NCI-H146 treated with DMSO at 0.1 percent for 48 hours (cell line): ENCODE data around the gene TMEM86A.
A peak's percentile ranks its signal among the peaks of the same experiment; 100 is the strongest.

Experiments
- DNase-seq: peaks from one replicate; lab custom pipeline; 2025; ENCODE audit not compliant: unreplicated experiment; lab: John Stamatoyannopoulos, UW

TMEM86A gene

GRCh38 chr11:18699848-18700261 is 1.3 kb downstream of the TMEM86A start:
- DNase-seq, result no peak

- no peak for DNase-seq
Measured at GRCh38 chr11:18700375-18700774, 1.8 kb downstream of the TMEM86A start.

- DNase-seq, result no peak
Measured at GRCh38 chr11:18700872-18701271, 2.3 kb downstream of the TMEM86A start.

- no peak for DNase-seq
Measured at GRCh38 chr11:18701614-18702216, 3.1 kb downstream of the TMEM86A start.

GRCh38 chr11:18703001-18703763 is 4.6 kb downstream of the TMEM86A start:
- no peak for DNase-seq

GRCh38 chr11:18704045-18704645 is 5.6 kb downstream of the TMEM86A start:
- DNase-seq, result no peak

- no peak for DNase-seq
Measured at GRCh38 chr11:18704698-18705097, 6.1 kb downstream of the TMEM86A start.

DNA sequence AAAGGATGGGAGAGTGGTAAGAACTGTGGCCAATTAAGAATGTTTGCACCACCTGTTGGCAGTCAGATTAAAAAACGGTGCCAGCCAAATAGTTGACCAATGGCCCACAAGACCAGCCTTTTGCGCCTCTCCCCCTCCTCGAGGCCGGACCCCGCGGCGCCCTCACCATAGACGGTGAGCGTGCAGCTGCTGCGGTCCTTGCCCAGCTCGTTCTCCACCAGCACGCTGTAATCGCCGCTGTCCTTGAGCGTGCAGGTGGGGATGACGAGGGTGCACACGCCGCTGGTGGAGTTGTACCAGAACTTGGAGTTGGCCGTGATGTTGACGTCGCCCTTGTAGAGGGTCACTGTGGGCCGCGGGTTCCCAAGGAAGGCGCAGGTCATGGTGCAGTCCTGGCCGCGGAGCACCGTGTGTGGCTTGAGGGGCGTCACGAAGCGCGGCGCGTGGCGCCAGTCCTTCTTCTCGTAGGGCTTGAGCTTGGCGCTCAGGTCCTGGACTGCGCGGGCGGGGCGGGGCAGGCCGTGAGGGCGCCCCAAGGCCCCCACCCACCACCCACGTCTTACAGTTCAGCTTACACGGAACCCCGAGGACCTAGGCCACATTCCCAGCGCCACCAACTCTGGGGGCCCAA is 7.2 kb downstream of the TMEM86A start:
- DNase-seq, result no peak

DNA sequence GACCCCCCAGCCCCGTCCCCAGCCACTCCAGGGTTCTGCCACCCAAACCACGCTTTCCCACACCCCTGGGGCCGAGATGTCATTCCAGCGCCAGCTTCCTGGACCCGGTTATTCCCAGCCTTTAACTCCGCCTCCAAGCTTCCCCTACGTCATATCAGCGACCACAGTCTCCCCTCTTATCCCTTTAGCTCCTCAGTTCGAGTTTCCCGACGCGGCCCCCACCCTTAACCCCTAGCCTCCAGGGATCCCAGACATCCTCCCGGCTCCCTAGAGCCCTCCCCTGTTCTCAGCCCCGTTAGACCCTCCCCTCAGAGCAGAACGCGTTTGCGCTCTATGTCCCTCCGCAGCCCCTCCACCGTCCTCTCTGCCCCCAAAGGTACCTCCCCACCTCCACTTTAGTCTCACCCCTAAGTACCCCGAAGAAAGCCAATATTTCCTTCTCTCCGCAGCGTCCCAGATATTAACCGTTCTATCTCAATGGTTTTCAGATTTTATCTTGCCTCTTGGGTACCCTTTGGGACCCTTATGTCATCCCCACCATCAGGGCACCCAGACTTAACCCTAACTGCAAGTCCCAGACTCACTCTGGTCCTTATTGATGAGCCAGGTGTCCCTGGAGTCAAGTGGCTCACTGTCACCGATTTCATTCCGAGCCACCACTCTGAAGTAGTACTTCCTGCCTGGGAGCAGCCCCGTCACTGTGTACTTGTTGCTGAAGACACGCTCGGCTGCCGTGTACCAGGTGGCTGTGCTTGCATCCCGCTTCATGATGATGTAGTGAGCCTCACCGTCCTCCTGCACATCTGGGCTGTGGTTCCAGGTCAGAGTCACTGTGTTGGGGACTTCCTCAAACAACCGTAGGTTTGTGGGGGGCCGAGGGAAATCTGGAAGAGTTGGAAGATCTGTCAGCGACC is 8.0 kb downstream of the TMEM86A start:
- DNase-seq, result no peak

DNA sequence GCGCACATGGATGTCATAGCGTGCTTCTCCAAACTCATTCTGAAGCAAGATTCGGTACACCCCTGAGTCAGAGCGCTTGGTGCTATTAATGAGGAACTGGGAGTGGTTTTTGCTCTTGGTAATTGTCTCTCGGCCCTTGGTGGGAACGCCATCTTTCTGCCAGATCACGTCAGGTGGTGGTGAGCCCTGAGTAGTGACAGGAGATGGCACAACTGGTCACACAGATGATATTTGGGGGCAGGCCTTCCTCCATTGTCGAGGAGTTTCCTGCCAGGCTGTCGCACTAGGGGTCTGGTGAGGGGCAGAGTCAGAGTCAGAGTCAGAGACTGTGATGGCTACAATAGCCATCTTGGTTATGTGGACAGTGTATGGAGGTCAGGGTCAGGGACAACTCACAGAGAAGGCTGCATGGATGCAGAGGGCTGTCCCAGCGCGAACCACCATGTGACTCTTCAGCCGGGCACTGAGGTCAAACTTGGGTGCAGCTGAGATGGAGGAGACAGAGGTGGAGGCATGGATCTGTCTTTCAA is 9.3 kb downstream of the TMEM86A start:
- DNase-seq, result no peak

- DNase-seq, result no peak
Measured at GRCh38 chr11:18709414-18709813, 10.8 kb downstream of the TMEM86A start.

GRCh38 chr11:18710545-18710944 is 12.0 kb downstream of the TMEM86A start:
- DNase-seq, result no peak

DNA sequence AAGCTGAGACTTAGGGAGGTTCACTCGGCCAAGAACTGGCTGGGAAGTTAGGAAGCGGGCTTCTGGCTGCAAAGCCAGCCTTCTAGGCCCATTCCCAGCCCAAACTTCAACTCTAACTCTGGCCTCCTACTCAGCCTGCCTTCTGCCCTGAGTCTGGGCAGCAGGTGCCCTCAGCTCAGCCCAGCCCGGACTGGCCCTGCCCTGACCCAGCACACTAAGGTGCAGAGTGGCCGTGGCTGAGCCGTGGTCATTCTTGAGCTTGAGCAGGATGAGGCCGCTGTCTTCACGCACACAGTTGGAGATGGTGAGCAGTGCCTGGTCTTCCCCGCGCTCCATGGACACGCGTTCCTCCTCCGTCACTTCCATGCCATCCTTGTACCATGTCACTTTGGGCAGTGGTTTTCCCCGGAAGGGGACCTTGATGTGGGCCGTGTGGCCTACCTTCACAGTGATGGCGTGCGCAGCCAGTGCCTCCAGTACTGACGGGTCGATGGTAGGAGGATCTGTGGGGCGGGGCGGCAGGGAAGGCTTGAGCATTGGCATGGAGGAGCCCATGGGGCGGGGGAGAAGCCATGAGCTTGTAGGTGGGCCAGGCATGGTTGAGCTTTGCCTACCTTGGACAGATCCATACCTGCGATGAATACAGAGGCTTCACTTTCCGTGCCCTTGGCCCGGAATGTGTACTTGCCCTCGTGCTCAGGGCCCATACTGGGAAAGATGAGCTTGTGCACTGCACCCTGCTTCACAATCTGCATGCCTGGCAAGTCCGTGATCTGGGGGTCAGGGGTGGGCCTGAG is 15.3 kb downstream of the TMEM86A start:
- DNase-seq, result no peak

DNA sequence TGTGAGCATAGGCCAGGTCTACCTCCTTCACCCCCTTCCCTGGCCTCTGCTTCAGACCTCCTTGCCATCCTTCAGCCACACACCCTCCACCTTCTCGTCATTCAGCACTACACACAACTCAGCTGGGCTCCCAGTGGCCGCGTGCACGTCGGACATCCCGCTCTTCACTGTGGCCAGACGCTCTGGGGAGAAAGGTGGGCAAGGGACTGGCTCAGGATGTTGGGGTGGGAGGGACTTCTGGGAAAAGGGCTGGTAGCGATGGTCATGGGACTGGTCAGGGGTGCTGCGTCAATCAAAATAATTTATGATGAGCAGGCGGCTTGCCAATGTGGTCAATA is 15.8 kb downstream of the TMEM86A start:
- DNase-seq, result no peak

- DNase-seq, result no peak
Measured at GRCh38 chr11:18715476-18715875, 16.9 kb downstream of the TMEM86A start.

DNA sequence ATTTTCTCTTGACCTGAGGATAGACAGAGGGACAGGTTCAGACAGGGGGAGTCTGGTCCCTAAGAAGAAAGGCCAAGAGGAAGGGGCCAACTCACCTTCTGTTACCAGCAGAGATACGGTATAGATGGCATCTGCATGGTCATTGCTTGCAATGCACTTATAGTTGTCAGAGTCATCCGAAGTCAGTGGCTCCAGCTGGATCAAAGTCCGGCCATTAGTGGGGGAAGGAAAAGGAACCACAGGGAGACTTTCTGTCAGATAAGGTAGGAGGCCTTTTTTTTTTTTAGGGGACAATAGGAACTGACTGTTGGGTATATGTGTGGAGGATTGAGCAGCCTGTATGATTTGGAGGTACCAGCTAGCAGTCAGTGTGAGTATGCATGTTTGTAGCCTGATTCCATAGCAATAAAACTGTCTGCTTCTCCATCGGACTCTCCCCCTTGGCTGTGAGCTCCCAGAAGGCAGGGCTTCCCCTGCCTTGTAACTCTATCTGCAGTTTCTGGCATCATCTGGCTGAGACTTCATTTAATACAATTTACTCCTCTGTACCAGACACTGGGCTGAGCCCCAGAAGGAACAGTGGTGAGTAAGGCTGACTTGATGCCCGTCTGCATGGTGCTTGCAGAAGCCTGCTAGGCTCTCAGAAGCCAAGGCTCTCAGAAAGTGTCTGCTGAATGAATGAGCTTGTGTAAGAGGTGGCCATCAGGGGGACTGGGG is 21.7 kb downstream of the TMEM86A start:
- DNase-seq, result no peak

DNA sequence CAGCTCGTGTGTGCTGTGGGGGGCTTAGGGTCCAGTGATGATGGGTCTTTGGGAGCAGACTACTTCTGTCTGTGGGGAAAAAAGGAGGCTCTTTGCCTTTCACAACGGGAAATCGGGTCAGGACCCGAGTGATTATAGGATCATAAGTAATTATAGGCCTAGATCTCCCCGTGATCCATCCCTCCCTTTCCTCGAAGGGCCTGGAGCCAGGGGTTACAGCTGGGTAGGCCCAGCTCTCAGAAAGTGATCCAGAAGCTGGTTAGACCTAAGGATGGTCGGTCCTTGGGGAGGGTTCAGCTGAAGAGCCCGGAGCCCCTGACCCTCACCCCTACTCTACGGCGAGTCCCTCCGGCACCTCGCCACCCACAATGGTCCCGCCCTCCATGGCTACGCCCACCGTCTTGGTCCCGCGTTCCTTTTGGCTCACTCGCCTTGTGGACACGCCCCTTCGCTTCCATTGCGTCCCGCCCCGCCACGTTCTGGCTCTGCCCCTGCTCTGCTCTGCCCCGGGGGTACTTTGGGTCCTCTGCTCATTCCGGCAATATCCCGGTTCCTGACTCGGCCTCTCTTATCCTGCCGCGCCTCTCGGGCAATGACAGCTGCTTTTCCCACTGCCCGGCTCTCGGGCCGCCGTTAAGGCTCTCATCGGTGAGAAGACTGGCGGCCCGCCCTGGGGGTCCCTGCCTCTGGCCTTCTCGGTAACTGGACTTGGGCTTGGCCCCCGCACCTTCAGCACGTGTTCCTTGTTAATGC is 22.4 kb downstream of the TMEM86A start:
- DNase-seq, result peak; percentile 64

DNA sequence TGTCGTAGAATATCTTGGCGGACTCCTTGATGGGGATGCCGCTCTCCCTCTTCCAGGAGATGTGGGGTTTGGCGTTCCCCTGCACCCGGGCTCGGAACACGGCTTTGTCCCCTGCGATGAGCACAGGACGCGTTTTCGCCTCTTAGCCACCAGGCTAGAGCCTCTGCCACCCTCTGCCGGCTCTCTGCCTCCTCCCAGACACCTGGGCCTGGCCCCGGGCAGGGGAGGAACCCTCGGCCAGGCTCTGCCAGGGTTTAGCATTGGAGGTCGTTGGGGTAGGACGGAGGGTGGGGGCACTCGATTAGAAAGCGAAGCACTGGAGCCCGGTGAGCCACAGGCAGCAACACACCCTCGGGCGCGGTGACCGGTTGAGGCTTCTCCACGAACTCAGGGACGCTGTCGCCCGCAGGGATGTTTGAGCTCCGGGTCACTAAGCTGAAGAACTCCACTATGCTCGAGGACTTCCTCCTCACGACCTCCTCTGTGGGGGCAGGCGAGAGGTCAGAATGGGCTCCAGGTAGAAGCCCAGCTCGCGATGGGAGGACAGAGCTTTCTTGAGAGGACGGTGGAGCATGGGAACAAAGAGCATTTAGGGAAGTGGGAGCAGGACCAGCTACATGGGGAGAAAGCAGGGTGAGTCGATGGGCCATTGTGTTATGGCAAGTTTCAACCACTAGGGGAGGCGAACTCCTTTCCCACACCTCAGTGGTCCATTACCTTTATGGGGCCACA is 23.1 kb downstream of the TMEM86A start:
- no peak for DNase-seq
